Esophagus muscularis mucosa (tissue), 3 donors: ENCODE measurements around the gene RMDN2.
"Not testable (repeated sequence)": the region's sequence is repeated elsewhere in the genome, so short reads cannot be mapped to it uniquely, and the experiment has no call there.

ENCODE experiments used
- CTCF ChIP-seq, 3 experiments: fragments of 200-600 bp in 2 of 3; fragments of 450-650 bp in 1 of 3; sonication (generic) in 2 of 3; IDR thresholded peaks; one replicate each; pipeline ENCODE4 v1.5.1; 2017 to 2019; ENCODE audit warnings: antibody characterized with exemption in 3 of 3, mild to moderate bottlenecking in 2 of 3, moderate library complexity in 1 of 3
- POLR2A ChIP-seq: fragments of 450-650 bp; IDR thresholded peaks from one replicate; pipeline ENCODE4 v1.6.1; 2017; ENCODE audit warnings: antibody characterized with exemption, moderate library complexity, mild to moderate bottlenecking, low read depth
- POLR2AphosphoS5 ChIP-seq, 2 donors: sonication (generic); formaldehyde crosslinking; IDR thresholded peaks; one replicate each; pipeline ENCODE4 v1.6.1; 2017; ENCODE audit warnings: antibody characterized with exemption in 2 of 2

- not testable (repeated sequence) for TF ChIP-seq POLR2AphosphoS5 (IDR thresholded peaks at IDR 0.05); CTCF (IDR thresholded peaks at IDR 0.05); POLR2A
These were observed 85.1 kb downstream of the RMDN2 start for GRCh38 chr2:38010187-38010586.
